Gastroesophageal sphincter (tissue), 4 donors: ENCODE data around the gene KLHL42. TPM values are rescaled to one million over a fixed set of nuclear protein-coding genes. Genes with fewer than 3 reads are reported as not detected.

ENCODE experiments used
- ATAC-seq: fragments of 150-250 bp; one replicate; pipeline ENCODE4 v1.9.1; 2016; ENCODE audit warnings: mild to moderate bottlenecking, moderate library complexity
- H3K27ac ChIP-seq, 4 donors: fragments of 200-600 bp; sonication (generic) in 3 of 4; 1 replicate in 3 of 4; 2 replicates in 1 of 4; pipeline ENCODE4 v1.5.1; 2016 to 2019
- H3K27me3 ChIP-seq: fragments of 200-600 bp; sonication (generic); one replicate; pipeline ENCODE4 v1.5.1; 2019
- H3K36me3 ChIP-seq, 2 donors: fragments of 200-600 bp; sonication (generic); one replicate each; pipeline ENCODE4 v1.5.1; 2019; ENCODE audit warnings: control low read depth in 1 of 2
- H3K4me1 ChIP-seq, 3 donors: fragments of 200-600 bp; sonication (generic); 1 replicate in 2 of 3; 2 replicates in 1 of 3; pipeline ENCODE4 v1.5.1; 2016 to 2019; ENCODE audit warnings: control low read depth in 2 of 3
- H3K4me3 ChIP-seq, 2 donors: fragments of 200-600 bp; sonication (generic); one replicate each; pipeline ENCODE4 v1.5.1; 2019; ENCODE audit warnings: mild to moderate bottlenecking in 1 of 2, moderate library complexity in 1 of 2
- H3K9me3 ChIP-seq, 3 donors: fragments of 200-600 bp; sonication (generic); one replicate each; pipeline ENCODE4 v1.5.1; 2017 to 2019; ENCODE audit warnings: control low read depth in 2 of 3
- CTCF ChIP-seq, 4 experiments: fragments of 200-600 bp in 2 of 4; fragments of 450-650 bp in 2 of 4; sonication (generic) in 1 of 4; IDR thresholded peaks; one replicate each; pipeline ENCODE4 v1.5.1; 2017 to 2019; ENCODE audit warnings: antibody characterized with exemption in 4 of 4, mild to moderate bottlenecking in 2 of 4, moderate library complexity in 2 of 4
- EP300 ChIP-seq: sonication (generic); formaldehyde crosslinking; IDR thresholded peaks from one replicate; pipeline ENCODE4 v1.6.1; 2017; ENCODE audit warnings: antibody characterized with exemption, mild to moderate bottlenecking
- POLR2A ChIP-seq, 2 donors: fragments of 450-650 bp; IDR thresholded peaks; one replicate each; pipeline ENCODE4 v1.6.1; 2017; ENCODE audit warnings: antibody characterized with exemption in 2 of 2, mild to moderate bottlenecking in 2 of 2, moderate library complexity in 1 of 2
- POLR2AphosphoS5 ChIP-seq: sonication (generic); formaldehyde crosslinking; IDR thresholded peaks from one replicate; pipeline ENCODE4 v1.6.1; 2017; ENCODE audit warnings: antibody characterized with exemption
- WGBS, 2 donors: methylation state at CpG; one replicate each; pipeline ENCODE4 v1.1.5; 2018; ENCODE audit warnings: low coverage in 1 of 2; 5-methylcytosine and 5-hydroxymethylcytosine counted together
- total RNA-seq, 4 donors: library from RNA; depleted of rRNA; stranded (reverse); fragments of >200 nt; gene quantifications; one replicate each; pipeline ENCODE4 v1.1.0, GENCODE V29; 2016

KLHL42 gene
- total RNA-seq, 4 donors from 2014 or later, result 63.9 to 121 (median 89.3) TPM

DNA sequence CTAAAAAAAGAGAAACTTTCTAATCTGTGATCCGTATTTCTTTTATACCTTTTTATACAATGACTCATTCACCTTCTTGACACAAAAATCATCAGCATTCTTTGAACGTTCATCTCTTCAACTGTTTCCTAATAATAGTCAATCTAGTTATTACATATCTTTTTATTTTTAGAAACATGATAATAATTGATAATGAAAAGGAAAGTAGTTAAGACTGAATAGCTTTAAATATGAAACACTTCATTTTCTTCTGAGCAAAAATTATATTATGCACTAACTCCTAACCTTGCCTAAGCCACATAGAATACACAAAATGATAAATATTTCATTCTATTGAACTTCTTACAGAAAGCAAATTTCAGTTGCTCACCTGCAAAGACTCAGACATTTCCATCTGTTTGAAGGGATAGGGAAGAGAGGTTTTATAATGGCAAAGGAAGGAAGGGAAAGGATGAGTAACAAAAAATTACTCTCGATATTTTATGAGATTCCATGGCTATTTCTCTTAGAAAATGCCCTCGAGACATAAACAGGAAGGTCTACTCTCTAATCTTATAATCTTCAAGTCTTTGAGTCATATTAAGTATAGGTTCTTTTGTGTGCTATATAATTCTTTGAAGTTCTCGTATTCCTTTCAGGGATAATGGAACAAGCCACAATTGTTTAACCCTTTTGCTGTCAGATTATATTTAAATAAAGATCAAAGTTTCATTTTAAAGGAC lies 7.5 kb upstream of the KLHL42 start:
- Histone ChIP-seq H3K36me3 (no peaks in the 10 kb centered on the region), H3K9me3 (no peaks in the 10 kb centered on the region), H3K4me3 (no peak overlapping the region), H3K27ac (no peak overlapping the region), H3K27me3 (no peaks in the 10 kb centered on the region), H3K4me1 (no peaks in the 10 kb centered on the region)
- 54 to 58% methylated on average over 5 of the region's 5 CpGs for WGBS, 2 donors
- TF ChIP-seq POLR2AphosphoS5 (no peak), POLR2A (IDR thresholded peaks at IDR 0.05) (no peak), EP300 (no peak), CTCF (IDR thresholded peaks at IDR 0.05) (no peak)
- no peak for ATAC-seq

GRCh38 chr12:27777141-27777540 lies 2.9 kb upstream of the KLHL42 start:
- H3K4me1 ChIP-seq, result peaks cover 0 to 25% (median 3%) of the 10 kb centered on the region in 3 donors
- no peak overlapping the region for H3K27ac ChIP-seq
- H3K27me3 ChIP-seq, result no peaks in the 10 kb centered on the region
- H3K9me3 ChIP-seq, result no peaks in the 10 kb centered on the region
- no peak for TF ChIP-seq POLR2AphosphoS5
- no peak for TF ChIP-seq CTCF (IDR thresholded peaks at IDR 0.05)
- TF ChIP-seq EP300, result no peak
- no peak for TF ChIP-seq POLR2A (IDR thresholded peaks at IDR 0.05)
- WGBS, 2 donors, result 80 to 83% methylated on average over 3 to 5 of the region's 5 CpGs
- no peak overlapping the region for H3K4me3 ChIP-seq
- no peaks in the 10 kb centered on the region for H3K36me3 ChIP-seq
- ATAC-seq, result no peak

DNA sequence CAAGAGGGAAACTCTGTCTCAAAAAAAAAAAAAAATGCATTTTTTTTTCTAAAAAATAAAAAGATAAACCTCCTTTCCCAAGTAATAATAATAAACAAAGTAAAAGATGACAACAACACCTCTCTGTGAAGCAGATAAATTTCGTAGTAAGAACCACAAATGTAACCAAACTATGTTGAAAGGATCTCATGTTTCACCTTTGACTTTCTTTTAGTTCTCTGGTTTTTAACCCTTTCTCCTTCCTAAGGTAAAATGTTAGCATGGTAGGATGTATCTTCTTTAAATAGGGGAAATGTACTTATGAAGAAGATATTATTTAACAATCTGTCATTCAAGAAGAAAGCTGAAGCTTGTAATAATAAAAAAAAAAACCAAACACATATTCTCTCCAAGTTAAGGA lies 1.8 kb upstream of the KLHL42 start:
- Histone ChIP-seq H3K36me3 (no peaks in the 10 kb centered on the region), H3K9me3 (no peaks in the 10 kb centered on the region), H3K4me3 (no peak overlapping the region), H3K27me3 (no peaks in the 10 kb centered on the region), H3K4me1 (peaks cover 0 to 36% (median 3%) of the 10 kb centered on the region in 3 donors), H3K27ac (peak overlapping the region in 1 of 4 donors; percentile 94)
- no peak for ATAC-seq
- 44 to 53% methylated on average over 1 of the region's 1 CpG for WGBS, 2 donors
- TF ChIP-seq POLR2A (IDR thresholded peaks at IDR 0.05) (no peak), POLR2AphosphoS5 (no peak), EP300 (no peak), CTCF (IDR thresholded peaks at IDR 0.05) (no peak)

- H3K4me3 ChIP-seq, result peak overlapping the region; percentile 42 to 64
- peaks cover 0 to 3% of the 10 kb centered on the region in 2 donors for H3K36me3 ChIP-seq
- TF ChIP-seq POLR2AphosphoS5 (no peak), EP300 (no peak), POLR2A (IDR thresholded peaks at IDR 0.05) (no peak), CTCF (IDR thresholded peaks at IDR 0.05) (no peak)
- H3K27me3 ChIP-seq, result no peaks in the 10 kb centered on the region
- no peaks in the 10 kb centered on the region for H3K9me3 ChIP-seq
- H3K27ac ChIP-seq, result peak overlapping the region; percentile 60 to 95 (median 94)
- peaks cover 0 to 48% (median 3%) of the 10 kb centered on the region in 3 donors for H3K4me1 ChIP-seq
- 5 to 8% methylated on average over 10 to 11 of the region's 36 CpGs for WGBS, 2 donors
- no peak for ATAC-seq
Observed at GRCh38 chr12:27779416-27779919, 565 bp upstream of the KLHL42 start.
